Thyroid gland (tissue), 4 donors: ENCODE measurements around the gene ANKRD11. TPM values are rescaled to one million over a fixed set of nuclear protein-coding genes. Genes with fewer than 3 reads are reported as not detected.
A peak's percentile ranks its signal among the peaks of the same experiment; 100 is the strongest.

Experiments used
- DNase-seq, 2 donors: peaks; one replicate each; pipeline ENCODE4 v3.0.0-alpha.2; 2019
- H3K27ac ChIP-seq, 3 donors: fragments of 200-600 bp; sonication (generic); 1 replicate in 2 of 3; 2 replicates in 1 of 3; pipeline ENCODE4 v1.5.1; 2016 to 2019; ENCODE audit warnings: mild to moderate bottlenecking in 1 of 3, moderate library complexity in 1 of 3
- H3K27me3 ChIP-seq: fragments of 200-600 bp; sonication (generic); one replicate; pipeline ENCODE4 v1.5.1; 2019
- H3K36me3 ChIP-seq, 2 donors: fragments of 200-600 bp; sonication (generic); one replicate each; pipeline ENCODE4 v1.5.1; 2016 to 2019
- H3K4me1 ChIP-seq, 2 donors: fragments of 200-600 bp; sonication (generic); one replicate each; pipeline ENCODE4 v1.5.1; 2017 to 2019
- H3K4me3 ChIP-seq, 3 donors: fragments of 200-600 bp; sonication (generic); replicated peaks in 1 of 3; 1 replicate in 2 of 3; 2 replicates in 1 of 3; pipeline ENCODE4 v1.5.1; 2016; ENCODE audit warnings: mild to moderate bottlenecking in 1 of 3
- H3K9me3 ChIP-seq: fragments of 200-600 bp; sonication (generic); one replicate; pipeline ENCODE4 v1.5.1; 2017
- CTCF ChIP-seq, 6 experiments: fragments of 200-600 bp in 3 of 6; fragments of 450-650 bp in 3 of 6; sonication (generic) in 3 of 6; IDR thresholded peaks; one replicate each; pipeline ENCODE4 v1.5.1; 2016 to 2019; ENCODE audit warnings: antibody characterized with exemption in 6 of 6, mild to moderate bottlenecking in 2 of 6, inconsistent platforms in 1 of 6, moderate library complexity in 1 of 6
- POLR2A ChIP-seq, 2 donors: fragments of 450-650 bp; IDR thresholded peaks; one replicate each; pipeline ENCODE4 v1.6.1; 2017; ENCODE audit warnings: antibody characterized with exemption in 2 of 2, mild to moderate bottlenecking in 2 of 2, moderate library complexity in 1 of 2
- WGBS, 2 donors: methylation state at CpG; one replicate each; pipeline ENCODE4 v1.1.5; 2017; 5-methylcytosine and 5-hydroxymethylcytosine counted together
- intact Hi-C: fragments of 100-400 bp; cut with DNase I; formaldehyde crosslinking; loops from one replicate; pipeline ENCODE4 v1.15.1; 2023
- total RNA-seq, 4 donors: library from RNA; depleted of rRNA; stranded (reverse); fragments of >200 nt; gene quantifications; one replicate each; pipeline ENCODE4 v1.2.3, GENCODE V29; 2016

Gene ANKRD11
- total RNA-seq, 4 donors from 2014 or later = 62.1 to 90.4 (median 75.0) TPM

- no peak overlapping the region for H3K27ac ChIP-seq
- H3K4me3 ChIP-seq = no peak overlapping the region
- DNase-seq = peak; percentile 84 to 89
- H3K4me1 ChIP-seq = peaks cover 52 to 83% of the 10 kb centered on the region in 2 donors
- no peaks in the 10 kb centered on the region for H3K27me3 ChIP-seq
- WGBS, 2 donors = 49 to 68% methylated on average over 10 of the region's 10 CpGs
- no peaks in the 10 kb centered on the region for H3K36me3 ChIP-seq
- no peak for TF ChIP-seq CTCF (IDR thresholded peaks at IDR 0.05)
- TF ChIP-seq POLR2A (IDR thresholded peaks at IDR 0.05) = no peak
- no peaks in the 10 kb centered on the region for H3K9me3 ChIP-seq
- intact Hi-C loops = no loop called here
Observed at GRCh38 chr16:89448656-89449055, 41.7 kb downstream of the ANKRD11 start.

DNA sequence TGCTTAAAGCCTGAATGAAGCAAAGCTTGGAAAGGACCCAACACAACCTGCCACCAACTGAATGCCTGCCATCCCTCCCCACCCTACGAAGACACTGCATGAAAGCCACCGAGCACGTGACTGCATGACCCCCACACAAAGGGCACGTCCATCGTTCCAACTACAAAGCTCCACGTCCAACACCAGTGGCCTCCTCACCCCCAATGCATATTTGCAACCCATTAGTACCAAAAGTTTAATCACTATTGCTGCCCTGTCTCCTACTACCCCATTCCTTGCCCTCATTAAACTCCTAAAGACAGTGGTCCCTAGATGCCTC, 43.4 kb downstream of the ANKRD11 start:
- Histone ChIP-seq H3K4me3 (no peak overlapping the region), H3K4me1 (peaks cover 63 to 84% of the 10 kb centered on the region in 2 donors), H3K27me3 (no peaks in the 10 kb centered on the region), H3K36me3 (no peaks in the 10 kb centered on the region), H3K27ac (no peak overlapping the region), H3K9me3 (no peaks in the 10 kb centered on the region)
- WGBS, 2 donors = 62 to 64% methylated on average over 6 of the region's 6 CpGs
- TF ChIP-seq CTCF (IDR thresholded peaks at IDR 0.05) (no peak), POLR2A (IDR thresholded peaks at IDR 0.05) (no peak)
- intact Hi-C loops = no loop called here
- no peak for DNase-seq

DNA sequence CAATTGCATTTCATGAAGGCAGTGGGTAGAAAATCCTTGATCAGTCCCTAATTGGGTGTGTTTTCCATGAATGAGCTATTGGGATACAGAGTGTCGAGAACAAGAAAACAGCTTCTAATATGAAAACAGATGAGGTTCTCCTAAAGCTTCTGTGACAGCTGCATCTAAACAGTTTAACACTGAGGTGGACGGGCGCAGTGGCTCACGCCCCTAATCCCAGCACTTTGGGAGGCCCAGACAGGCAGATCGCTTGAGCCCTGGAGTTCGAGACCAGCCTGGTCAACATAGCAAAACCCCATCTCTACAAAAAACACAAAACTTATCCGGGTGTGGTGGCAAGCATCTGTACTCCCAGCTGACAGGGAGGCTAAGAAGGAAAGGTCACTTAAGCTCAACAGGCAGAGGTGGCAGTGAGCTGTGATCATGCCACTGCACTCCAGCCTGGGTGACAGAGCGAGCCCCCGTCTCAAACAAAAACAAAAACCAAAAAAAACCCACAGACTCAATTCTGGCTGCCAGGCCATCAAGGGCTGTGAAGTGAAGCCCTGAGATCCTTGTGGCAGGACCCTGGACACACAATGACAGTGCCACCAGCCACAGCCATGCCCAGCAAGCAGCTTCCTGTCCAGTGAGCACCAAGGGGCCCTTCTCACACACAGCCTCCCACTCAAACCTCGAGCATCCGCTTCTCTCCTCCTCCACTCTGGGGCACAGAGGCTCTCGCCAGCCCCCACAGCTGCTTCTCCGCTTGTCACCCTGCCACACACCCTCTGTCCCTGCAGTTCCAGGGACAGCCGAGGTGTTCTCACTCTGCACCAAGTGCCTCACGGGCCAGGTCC, 44.0 kb downstream of the ANKRD11 start:
- no peak overlapping the region for H3K27ac ChIP-seq
- intact Hi-C loops = no loop called here
- H3K27me3 ChIP-seq = no peaks in the 10 kb centered on the region
- no peaks in the 10 kb centered on the region for H3K36me3 ChIP-seq
- 64 to 68% methylated on average over 15 of the region's 15 CpGs for WGBS, 2 donors
- DNase-seq = peak in 1 of 2 donors; percentile 43
- no peak overlapping the region for H3K4me3 ChIP-seq
- TF ChIP-seq CTCF (IDR thresholded peaks at IDR 0.05) = no peak
- TF ChIP-seq POLR2A (IDR thresholded peaks at IDR 0.05) = no peak
- no peaks in the 10 kb centered on the region for H3K9me3 ChIP-seq
- peaks cover 64 to 88% of the 10 kb centered on the region in 2 donors for H3K4me1 ChIP-seq

DNA sequence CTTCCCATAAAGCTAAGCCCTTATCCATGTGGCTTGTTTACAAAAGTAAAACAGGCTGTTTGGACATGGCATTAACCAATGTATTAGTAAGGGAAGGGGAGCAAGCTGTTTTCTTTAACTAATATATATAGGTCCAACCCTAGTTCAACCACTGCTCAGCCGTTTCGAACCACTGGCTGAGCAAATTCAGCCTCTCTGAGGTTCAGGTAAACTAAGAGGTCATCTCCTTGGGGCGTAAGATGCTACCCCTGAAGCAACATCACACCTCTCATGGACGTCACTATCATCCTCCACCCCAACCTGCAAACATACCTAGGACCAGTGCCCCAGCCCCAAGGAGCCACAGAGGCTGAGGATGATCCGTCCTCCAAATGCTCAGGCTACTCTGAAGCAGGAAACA, 45.2 kb downstream of the ANKRD11 start:
- intact Hi-C loops = no loop called here

More for the DNA sequence above, 45.2 kb downstream of the ANKRD11 start:
- Histone ChIP-seq H3K4me3 (no peak overlapping the region), H3K9me3 (no peaks in the 10 kb centered on the region), H3K27me3 (no peaks in the 10 kb centered on the region), H3K4me1 (peaks cover 57 to 84% of the 10 kb centered on the region in 2 donors), H3K27ac (no peak overlapping the region), H3K36me3 (no peaks in the 10 kb centered on the region)
- no peak for DNase-seq
- no peak for TF ChIP-seq CTCF (IDR thresholded peaks at IDR 0.05)
- 84 to 91% methylated on average over 5 of the region's 5 CpGs for WGBS, 2 donors
